GM12878 (cell line): ENCODE results near the gene RXFP1. TPM values are rescaled to one million over a fixed set of nuclear protein-coding genes. Genes with fewer than 3 reads are reported as not detected.

Source experiments
- ATAC-seq: fragments of 200-7000 bp; cut with Tn5 transposase; 3 replicates; pipeline ENCODE4 v1.9.1; 2020; ENCODE audit warnings: mild to moderate bottlenecking, moderate library complexity
- BruUV-seq: library from RNA; stranded (reverse); fragments of 400-500 nt; replicated peaks from 2 replicates; lab custom pipeline; 2021; lab: Mats Ljungman, UMichigan
- CTCF ChIA-PET: fragments of 300-600 bp; sonication (Branson Sonifier 250); formaldehyde crosslinking; extraction: SDS; loops from one replicate; lab custom pipeline; 2021; ENCODE audit warnings: inconsistent platforms; lab: Yijun Ruan, JAX
- POLR2A ChIA-PET: fragments of 350-600 bp; formaldehyde crosslinking; extraction: SDS; loops from one replicate; lab custom pipeline; 2021; ENCODE audit warnings: inconsistent platforms; lab: Charles Lee
- RAD21 ChIA-PET: fragments of 300-600 bp; sonication (Branson Sonifier 250); formaldehyde crosslinking; loops from one replicate; lab custom pipeline; 2023; ENCODE audit warnings: antibody characterized with exemption; ENCODE audit not compliant: unreplicated experiment; lab: Charles Lee
- SMC1A ChIA-PET: fragments of 300-600 bp; sonication (Branson Sonifier 250); formaldehyde crosslinking; loops from one replicate; lab custom pipeline; 2023; ENCODE audit not compliant: unreplicated experiment, uncharacterized antibody; lab: Charles Lee
- DNase-seq: peaks from one replicate; pipeline ENCODE4 v3.0.0-alpha.2; 2011; ENCODE audit warnings: low read depth, low spot score
- FAIRE-seq: peaks from 3 replicates; lab custom pipeline; 2011; peaks lifted over from hg19 to GRCh38; lab: Jason Lieb, UNC
- H2AFZ ChIP-seq: 2 replicates; pipeline ENCODE4 v1.6.0; 2011; ENCODE audit warnings: low read depth, low read length, control low read depth; ENCODE audit not compliant: control insufficient read depth
- H3K27ac ChIP-seq: 2 replicates; pipeline ENCODE4 v1.5.1; 2011; ENCODE audit warnings: control low read depth; ENCODE audit not compliant: control insufficient read depth, insufficient read depth
- H3K27me3 ChIP-seq, 2 experiments: replicated peaks in 1 of 2; 2 replicates each; pipeline versions ENCODE4 v1.6.0 to v1.6.1; 2011; ENCODE audit warnings: low read length in 1 of 2; ENCODE audit not compliant: control insufficient read depth in 2 of 2, insufficient read depth in 2 of 2
- H3K36me3 ChIP-seq, 2 experiments: 2 replicates each; pipeline ENCODE4 v1.5.1; 2011; ENCODE audit warnings: low read length in 1 of 2; ENCODE audit not compliant: control insufficient read depth in 2 of 2, insufficient read depth in 2 of 2
- H3K4me1 ChIP-seq: 2 replicates; pipeline ENCODE4 v1.6.1; 2011; ENCODE audit warnings: mild to moderate bottlenecking, low read length, moderate library complexity, mixed read lengths; ENCODE audit not compliant: control insufficient read depth, insufficient read depth
- H3K4me2 ChIP-seq: 2 replicates; pipeline ENCODE4 v1.6.0; 2011; ENCODE audit warnings: control low read depth; ENCODE audit not compliant: control insufficient read depth, insufficient read depth
- H3K4me3 ChIP-seq: fragments of 200-600 bp; sonication (generic); 2 replicates; pipeline ENCODE4 v1.5.1; 2016
- H3K79me2 ChIP-seq: 2 replicates; pipeline ENCODE4 v1.6.0; 2011; ENCODE audit warnings: low read length; ENCODE audit not compliant: control insufficient read depth, insufficient read depth
- H3K9ac ChIP-seq: 2 replicates; pipeline ENCODE4 v1.8.0; 2011; ENCODE audit warnings: low read length, control low read depth, mixed read lengths; ENCODE audit not compliant: control insufficient read depth, insufficient read depth
- H3K9me3 ChIP-seq: replicated peaks from 3 replicates; pipeline ENCODE4 v1.5.1; 2011; ENCODE audit warnings: mild to moderate bottlenecking, low read length; ENCODE audit not compliant: control insufficient read depth, insufficient read depth
- H4K20me1 ChIP-seq: 2 replicates; pipeline ENCODE4 v1.6.0; 2011; ENCODE audit not compliant: control insufficient read depth, insufficient read depth
- IKZF1 ChIP-seq: fragments of 450-650 bp; conservative IDR thresholded peaks from 2 replicates; pipeline ENCODE4 v1.6.1; 2017; ENCODE audit warnings: antibody characterized with exemption, mild to moderate bottlenecking
- RUNX3 ChIP-seq: IDR thresholded peaks from 2 replicates; pipeline ENCODE4 v1.6.1; 2012; ENCODE audit warnings: low read length, inconsistent platforms
- WGBS: methylation state at CpG from one replicate; pipeline ENCODE4 v1.1.6; 2016; ENCODE audit warnings: low lambda C conversion rate; ENCODE audit not compliant: insufficient replicate concordance, insufficient coverage; ENCODE audit errors: missing lambda C conversion rate; 5-methylcytosine and 5-hydroxymethylcytosine counted together
- in situ Hi-C: fragments of 300-500 bp; cut with MboI; formaldehyde crosslinking; loops from 9 replicates; pipeline ENCODE4 v1.14.3; 2018; ENCODE audit warnings: mixed read lengths
- intact Hi-C: fragments of 100-400 bp; cut with micrococcal nuclease; formaldehyde crosslinking; loops from one replicate; pipeline ENCODE4 v1.14.2; 2022; ENCODE audit not compliant: unreplicated experiment
- polyA plus RNA-seq, 11 experiments: library from polyadenylated mRNA; depleted of rRNA in 4 of 11; unstranded in 6 of 11; stranded (reverse) in 5 of 11; fragments of >200 nt; fragmentation: Nextera tagmentation in 4 of 11; fragmentation: Illumina TruSeq in 1 of 11; extraction: Ambion mirVana in 4 of 11; extraction: Trizol in 1 of 11; gene quantifications; 1 replicate in 1 of 11; 2 replicates in 10 of 11; pipeline versions ENCODE4 v1.2.1 to v1.2.3, GENCODE V29; 2011 to 2016; ENCODE audit warnings: inconsistent platforms in 2 of 11, missing spikeins in 2 of 11, low read depth in 1 of 11
- total RNA-seq, 4 experiments: library from RNA; depleted of rRNA in 3 of 4; stranded (reverse); fragments of >200 nt in 3 of 4; fragmentation: Illumina TruSeq in 1 of 4; extraction: Trizol in 1 of 4; gene quantifications; 2 replicates each; pipeline versions ENCODE4 v1.2.1 to v1.2.3, GENCODE V29; 2013 to 2021
- TF ChIP-seq, protein P1 (sequence below): fragments of 450-650 bp; IDR thresholded peaks from 2 replicates; pipeline ENCODE4 v1.6.1; 2017; ENCODE audit warnings: mild to moderate bottlenecking, moderate library complexity

The RXFP1 gene
- total and polyA plus RNA-seq, 10 of the 15 experiments (the other 5 are each of a cell fraction or from before 2014, with no cell fraction given): 0.12 TPM; not detected in 9

DNA sequence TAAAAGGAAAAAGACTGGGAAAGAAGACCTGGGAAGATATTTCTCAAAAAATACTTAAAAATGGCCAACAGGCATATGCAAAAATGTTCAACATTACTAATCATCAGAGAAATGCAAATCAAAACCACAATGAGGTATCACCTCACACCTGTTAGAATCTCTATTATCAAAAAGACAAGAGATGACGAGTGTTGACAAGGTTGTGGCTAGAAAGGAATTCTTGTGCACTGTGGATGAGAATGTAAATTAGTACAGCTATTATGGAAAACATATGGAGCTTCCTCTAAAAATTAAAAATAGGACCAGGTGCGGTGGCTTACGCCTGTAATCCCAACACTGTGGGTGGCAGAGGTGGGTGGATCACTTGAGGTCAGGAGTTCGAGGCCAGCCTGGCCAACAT, 100.0 kb downstream of the RXFP1 start:
- no peak overlapping the region for H3K27ac ChIP-seq
- peak; percentile 54 for ATAC-seq
- in situ Hi-C loops: loop anchor here (5.0 kb wide), 1 partner anchor 369 kb away; no protein-coding TSS in a partner anchor

More for the DNA sequence above, 100.0 kb downstream of the RXFP1 start:
- no peak overlapping the region for H3K9ac ChIP-seq
- H3K36me3 ChIP-seq: no peaks in the 10 kb centered on the region
- intact Hi-C loops: loop anchor here (10.0 kb wide), 1 partner anchor 627 kb away; no protein-coding TSS in a partner anchor
- H2AFZ ChIP-seq: no peak overlapping the region
- H3K4me3 ChIP-seq: no peak overlapping the region
- FAIRE-seq (no peak), DNase-seq (no peak)
- POLR2A ChIA-PET: no interaction called here
- 0 out of 2 replicates have a peak, but pooled peaks have one; percentile 17 for TF ChIP-seq IKZF1
- TF ChIP-seq, protein P1, sequence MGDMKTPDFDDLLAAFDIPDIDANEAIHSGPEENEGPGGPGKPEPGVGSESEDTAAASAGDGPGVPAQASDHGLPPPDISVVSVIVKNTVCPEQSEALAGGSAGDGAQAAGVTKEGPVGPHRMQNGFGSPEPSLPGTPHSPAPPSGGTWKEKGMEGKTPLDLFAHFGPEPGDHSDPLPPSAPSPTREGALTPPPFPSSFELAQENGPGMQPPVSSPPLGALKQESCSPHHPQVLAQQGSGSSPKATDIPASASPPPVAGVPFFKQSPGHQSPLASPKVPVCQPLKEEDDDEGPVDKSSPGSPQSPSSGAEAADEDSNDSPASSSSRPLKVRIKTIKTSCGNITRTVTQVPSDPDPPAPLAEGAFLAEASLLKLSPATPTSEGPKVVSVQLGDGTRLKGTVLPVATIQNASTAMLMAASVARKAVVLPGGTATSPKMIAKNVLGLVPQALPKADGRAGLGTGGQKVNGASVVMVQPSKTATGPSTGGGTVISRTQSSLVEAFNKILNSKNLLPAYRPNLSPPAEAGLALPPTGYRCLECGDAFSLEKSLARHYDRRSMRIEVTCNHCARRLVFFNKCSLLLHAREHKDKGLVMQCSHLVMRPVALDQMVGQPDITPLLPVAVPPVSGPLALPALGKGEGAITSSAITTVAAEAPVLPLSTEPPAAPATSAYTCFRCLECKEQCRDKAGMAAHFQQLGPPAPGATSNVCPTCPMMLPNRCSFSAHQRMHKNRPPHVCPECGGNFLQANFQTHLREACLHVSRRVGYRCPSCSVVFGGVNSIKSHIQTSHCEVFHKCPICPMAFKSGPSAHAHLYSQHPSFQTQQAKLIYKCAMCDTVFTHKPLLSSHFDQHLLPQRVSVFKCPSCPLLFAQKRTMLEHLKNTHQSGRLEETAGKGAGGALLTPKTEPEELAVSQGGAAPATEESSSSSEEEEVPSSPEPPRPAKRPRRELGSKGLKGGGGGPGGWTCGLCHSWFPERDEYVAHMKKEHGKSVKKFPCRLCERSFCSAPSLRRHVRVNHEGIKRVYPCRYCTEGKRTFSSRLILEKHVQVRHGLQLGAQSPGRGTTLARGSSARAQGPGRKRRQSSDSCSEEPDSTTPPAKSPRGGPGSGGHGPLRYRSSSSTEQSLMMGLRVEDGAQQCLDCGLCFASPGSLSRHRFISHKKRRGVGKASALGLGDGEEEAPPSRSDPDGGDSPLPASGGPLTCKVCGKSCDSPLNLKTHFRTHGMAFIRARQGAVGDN: no peak
- 0 out of 2 replicates have a peak, but pooled peaks have one; percentile 16 for TF ChIP-seq RUNX3
- no peak overlapping the region for H3K4me2 ChIP-seq
- RAD21 ChIA-PET: interaction anchor here (2.0 kb wide), 1 partner anchor 126 kb away, joined by 6 read pairs; no protein-coding TSS in a partner anchor
- H3K4me1 ChIP-seq: no peaks in the 10 kb centered on the region
- H4K20me1 ChIP-seq: no peaks in the 10 kb centered on the region
- H3K79me2 ChIP-seq: no peaks in the 10 kb centered on the region
- CTCF ChIA-PET: interaction anchor here (2.6 kb wide), 1 partner anchor 126 kb away, joined by 10 read pairs; no protein-coding TSS in a partner anchor
- no peaks in the 10 kb centered on the region; a peak in 1 of 4 replicates for H3K27me3 ChIP-seq
- BruUV-seq: no TSS peak
- no peaks in the 10 kb centered on the region for H3K9me3 ChIP-seq
- 21% methylated on average over 4 of the region's 4 CpGs for WGBS
- SMC1A ChIA-PET: interaction anchor here (1.3 to 1.8 kb wide), 3 partner anchors 10 to 367 kb away, joined by 4 to 5 read pairs (median 4); no protein-coding TSS in a partner anchor
